ENCODE measurements around the gene ZNF438. TPM values are rescaled to one million over a fixed set of nuclear protein-coding genes. Genes with fewer than 3 reads are reported as not detected.

Gene ZNF438
- total and polyA plus RNA-seq, 2 of the 13 experiments (the other 11 are each of a cell fraction or from before 2014, with no cell fraction given) = 0.75 to 0.83 TPM

DNA sequence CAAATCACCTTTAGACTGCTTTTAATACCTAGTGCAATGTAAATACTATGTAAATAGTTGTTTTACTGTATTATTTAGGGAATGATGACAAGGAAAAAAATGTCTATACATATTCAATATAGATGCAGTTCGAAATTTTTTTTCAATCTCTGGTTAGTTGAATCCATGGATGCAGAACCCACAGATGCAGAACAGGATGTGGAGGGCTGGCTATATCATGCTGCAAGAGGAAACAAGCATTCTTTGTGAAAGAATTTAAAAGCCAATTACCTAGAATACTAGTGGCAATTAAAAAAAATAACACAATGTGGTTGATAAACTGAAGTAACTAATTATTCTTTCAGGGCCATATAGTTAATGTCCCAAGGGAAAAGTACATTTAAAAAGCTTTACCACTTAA lies 170.4 kb downstream of the ZNF438 start (continued):
- TF ChIP-seq ZBTB7B (CRISPR knock-in tag; IDR thresholded peaks at IDR 0.05) = no peak

DNA sequence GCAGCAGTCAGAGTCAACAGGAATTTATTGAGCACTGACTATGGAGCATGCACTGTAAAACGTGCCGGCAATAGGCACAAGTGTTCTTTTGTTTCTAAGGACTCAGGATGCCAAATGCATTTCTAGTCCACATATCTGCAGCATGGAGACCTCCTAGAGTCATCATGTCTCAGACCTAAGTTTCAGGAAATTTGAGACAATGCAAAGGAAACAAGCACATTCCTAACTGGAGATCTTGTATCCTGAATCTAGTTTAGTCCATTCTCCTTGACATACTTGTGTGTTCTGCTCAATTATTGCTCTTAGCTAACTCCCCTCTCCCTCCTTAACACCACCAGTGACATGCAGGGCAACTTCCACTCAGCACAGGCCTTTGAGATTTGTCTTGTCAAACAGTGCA lies 173.2 kb downstream of the ZNF438 start:
- intact Hi-C loops (cut with micrococcal nuclease; ENCODE audit: unreplicated experiment) = no loop called here
- 42% methylated on average over 2 of the region's 2 CpGs for WGBS (ENCODE audit: low lambda C conversion rate)
- Histone ChIP-seq H3K79me2 (ENCODE audit: insufficient read depth, low read length) (no peaks in the 10 kb centered on the region), H3K4me2 (ENCODE audit: low read depth, low read length) (no peak overlapping the region), H3K27me3 (ENCODE audit: control insufficient read depth in 1 of 2, insufficient read depth in 2 of 2, low read length in 2 of 2) (no peaks in the 10 kb centered on the region; a peak in 1 of 5 replicates), H3K36me3 (replicated peaks in 1 of 2; ENCODE audit: control insufficient read depth in 1 of 2, insufficient read depth in 2 of 2, low read length in 2 of 2) (no peaks in the 10 kb centered on the region), H4K20me1 (ENCODE audit: insufficient read depth, low read length) (no peaks in the 10 kb centered on the region), H3K27ac (ENCODE audit: extremely low read length, insufficient read depth, low read length) (no peak overlapping the region), H3K4me3 (replicated peaks in 1 of 3; ENCODE audit: insufficient read depth in 1 of 3, low read depth in 2 of 3, low read length in 3 of 3) (no peak overlapping the region), H3K9ac (ENCODE audit: insufficient read depth, low read depth, low read length) (no peak overlapping the region), H2AFZ (ENCODE audit: low read length) (no peak overlapping the region), H3K9me3 (ENCODE audit: low read length) (no peaks in the 10 kb centered on the region), H3K4me1 (ENCODE audit: insufficient read depth, low read length) (no peaks in the 10 kb centered on the region)
- POLR2A ChIA-PET = no interaction called here
- CTCF ChIA-PET (ENCODE audit: low intra/inter-chr PET ratio, low total read pairs) = no interaction called here
- DNase-seq (ENCODE audit: low spot score) = no peak
- in situ Hi-C loops (cut with HindIII; ENCODE audit: extremely low pct_ligation_motif_present, low pct_unique_long_range_greater_than_20kb) = no loop called here
- ATAC-seq = no peak
- BruUV-seq (replicated peaks) = no TSS peak
- FAIRE-seq = no peak
- no peak for TF ChIP-seq ZNF160 (CRISPR knock-in tag; IDR thresholded peaks at IDR 0.05)
- no peak for TF ChIP-seq SMAD3 (CRISPR knock-in tag; IDR thresholded peaks at IDR 0.05)
- no peak for TF ChIP-seq ZNF20 (CRISPR knock-in tag; IDR thresholded peaks at IDR 0.05)
- no peak for TF ChIP-seq KDM6A (CRISPR knock-in tag; IDR thresholded peaks at IDR 0.05; ENCODE audit: low read depth)
- TF ChIP-seq, protein P1, sequence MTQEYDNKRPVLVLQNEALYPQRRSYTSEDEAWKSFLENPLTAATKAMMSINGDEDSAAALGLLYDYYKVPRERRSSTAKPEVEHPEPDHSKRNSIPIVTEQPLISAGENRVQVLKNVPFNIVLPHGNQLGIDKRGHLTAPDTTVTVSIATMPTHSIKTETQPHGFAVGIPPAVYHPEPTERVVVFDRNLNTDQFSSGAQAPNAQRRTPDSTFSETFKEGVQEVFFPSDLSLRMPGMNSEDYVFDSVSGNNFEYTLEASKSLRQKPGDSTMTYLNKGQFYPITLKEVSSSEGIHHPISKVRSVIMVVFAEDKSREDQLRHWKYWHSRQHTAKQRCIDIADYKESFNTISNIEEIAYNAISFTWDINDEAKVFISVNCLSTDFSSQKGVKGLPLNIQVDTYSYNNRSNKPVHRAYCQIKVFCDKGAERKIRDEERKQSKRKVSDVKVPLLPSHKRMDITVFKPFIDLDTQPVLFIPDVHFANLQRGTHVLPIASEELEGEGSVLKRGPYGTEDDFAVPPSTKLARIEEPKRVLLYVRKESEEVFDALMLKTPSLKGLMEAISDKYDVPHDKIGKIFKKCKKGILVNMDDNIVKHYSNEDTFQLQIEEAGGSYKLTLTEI (CRISPR knock-in tag; conservative IDR thresholded peaks at IDR 0.05) = no peak
- TF ChIP-seq PAWR (CRISPR knock-in tag; IDR thresholded peaks at IDR 0.05; ENCODE audit: borderline replicate concordance) = no peak
- TF ChIP-seq, protein P2, sequence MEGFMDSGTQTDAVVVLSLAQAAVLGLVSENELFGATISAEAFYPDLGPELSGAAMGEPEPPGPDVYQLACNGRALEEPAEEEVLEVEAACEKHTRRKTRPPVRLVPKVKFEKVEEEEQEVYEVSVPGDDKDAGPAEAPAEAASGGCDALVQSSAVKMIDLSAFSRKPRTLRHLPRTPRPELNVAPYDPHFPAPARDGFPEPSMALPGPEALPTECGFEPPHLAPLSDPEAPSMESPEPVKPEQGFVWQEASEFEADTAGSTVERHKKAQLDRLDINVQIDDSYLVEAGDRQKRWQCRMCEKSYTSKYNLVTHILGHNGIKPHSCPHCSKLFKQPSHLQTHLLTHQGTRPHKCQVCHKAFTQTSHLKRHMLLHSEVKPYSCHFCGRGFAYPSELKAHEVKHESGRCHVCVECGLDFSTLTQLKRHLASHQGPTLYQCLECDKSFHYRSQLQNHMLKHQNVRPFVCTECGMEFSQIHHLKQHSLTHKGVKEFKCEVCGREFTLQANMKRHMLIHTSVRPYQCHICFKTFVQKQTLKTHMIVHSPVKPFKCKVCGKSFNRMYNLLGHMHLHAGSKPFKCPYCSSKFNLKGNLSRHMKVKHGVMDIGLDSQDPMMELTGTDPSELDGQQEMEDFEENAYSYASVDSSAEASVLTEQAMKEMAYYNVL (CRISPR knock-in tag; IDR thresholded peaks at IDR 0.05; ENCODE audit: borderline replicate concordance) = no peak
- TF ChIP-seq, protein P3, sequence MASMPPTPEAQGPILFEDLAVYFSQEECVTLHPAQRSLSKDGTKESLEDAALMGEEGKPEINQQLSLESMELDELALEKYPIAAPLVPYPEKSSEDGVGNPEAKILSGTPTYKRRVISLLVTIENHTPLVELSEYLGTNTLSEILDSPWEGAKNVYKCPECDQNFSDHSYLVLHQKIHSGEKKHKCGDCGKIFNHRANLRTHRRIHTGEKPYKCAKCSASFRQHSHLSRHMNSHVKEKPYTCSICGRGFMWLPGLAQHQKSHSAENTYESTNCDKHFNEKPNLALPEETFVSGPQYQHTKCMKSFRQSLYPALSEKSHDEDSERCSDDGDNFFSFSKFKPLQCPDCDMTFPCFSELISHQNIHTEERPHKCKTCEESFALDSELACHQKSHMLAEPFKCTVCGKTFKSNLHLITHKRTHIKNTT (CRISPR knock-in tag; IDR thresholded peaks at IDR 0.05) = no peak
- no peak for TF ChIP-seq MTF2 (CRISPR knock-in tag; IDR thresholded peaks at IDR 0.05; ENCODE audit: borderline replicate concordance)
- TF ChIP-seq ZBTB7B (CRISPR knock-in tag; IDR thresholded peaks at IDR 0.05) = no peak

Measured in HepG2 (cell line).